GM21737 (cell line): ENCODE results near the gene TRAPPC12.
"Not testable (repeated sequence)": the region's sequence is repeated elsewhere in the genome, so short reads cannot be mapped to it uniquely, and the experiment has no call there.

Source experiments
- ATAC-seq: cut with Tn5 transposase; IDR thresholded peaks from one replicate; pipeline ENCODE4 v1.9.1; 2021; ENCODE audit warnings: mild to moderate bottlenecking, moderate library complexity; ENCODE audit not compliant: unreplicated experiment

TRAPPC12 gene

DNA sequence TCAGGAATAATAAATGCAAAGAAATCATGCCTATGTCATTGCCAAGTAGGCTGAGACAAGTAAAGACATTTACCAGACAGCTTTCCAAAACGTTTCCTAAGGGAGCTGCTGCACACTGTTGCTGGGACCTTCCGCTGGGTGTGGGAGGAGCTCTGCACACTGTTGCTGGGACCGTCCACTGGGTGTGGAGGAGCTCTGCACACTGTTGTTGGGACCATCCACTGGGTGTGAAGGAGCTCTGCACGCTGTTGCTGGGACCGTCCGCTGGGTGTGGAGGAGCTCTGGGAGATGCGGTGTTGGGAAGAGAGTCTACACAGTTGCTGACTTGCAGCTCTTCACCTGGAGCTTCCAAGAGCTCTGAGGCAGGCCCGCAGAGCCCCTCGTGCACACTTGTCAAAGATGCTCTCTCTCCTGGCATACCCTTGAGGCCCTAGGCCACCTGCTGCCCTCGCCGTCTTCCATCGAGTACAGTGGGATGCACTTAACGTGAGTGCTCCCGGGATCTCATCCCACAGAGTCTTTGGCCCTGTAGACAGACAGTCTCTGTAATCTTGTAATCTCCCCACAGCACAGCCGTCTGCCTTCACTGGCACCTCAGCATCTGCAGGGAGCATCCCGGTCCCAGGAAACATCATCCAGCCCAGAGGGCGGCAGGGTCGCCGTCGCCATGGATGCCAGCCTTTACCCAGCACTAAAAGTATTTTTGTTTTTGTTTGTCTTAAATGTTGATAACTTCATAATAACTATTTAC, 51.4 kb downstream of the TRAPPC12 start:
- no peak for ATAC-seq

DNA sequence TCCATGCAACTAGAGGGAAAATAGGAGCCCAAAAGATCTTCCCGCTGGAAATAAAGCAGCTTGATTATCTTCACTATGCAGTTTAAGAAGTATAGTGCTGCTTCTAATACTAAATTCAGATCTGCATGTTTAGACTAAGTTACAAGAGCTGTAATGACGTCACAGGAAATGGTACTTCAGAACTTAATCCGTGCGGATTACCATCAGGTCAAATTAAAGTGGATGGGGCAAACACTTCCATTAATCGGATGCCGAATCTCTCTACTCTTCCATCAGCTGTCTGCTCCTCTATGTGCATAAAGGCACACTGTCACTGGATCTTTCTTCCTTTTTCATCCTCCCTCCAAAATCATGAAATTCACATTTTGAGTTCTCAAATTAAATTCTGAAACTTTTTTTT, 52.6 kb downstream of the TRAPPC12 start:
- ATAC-seq = no peak

DNA sequence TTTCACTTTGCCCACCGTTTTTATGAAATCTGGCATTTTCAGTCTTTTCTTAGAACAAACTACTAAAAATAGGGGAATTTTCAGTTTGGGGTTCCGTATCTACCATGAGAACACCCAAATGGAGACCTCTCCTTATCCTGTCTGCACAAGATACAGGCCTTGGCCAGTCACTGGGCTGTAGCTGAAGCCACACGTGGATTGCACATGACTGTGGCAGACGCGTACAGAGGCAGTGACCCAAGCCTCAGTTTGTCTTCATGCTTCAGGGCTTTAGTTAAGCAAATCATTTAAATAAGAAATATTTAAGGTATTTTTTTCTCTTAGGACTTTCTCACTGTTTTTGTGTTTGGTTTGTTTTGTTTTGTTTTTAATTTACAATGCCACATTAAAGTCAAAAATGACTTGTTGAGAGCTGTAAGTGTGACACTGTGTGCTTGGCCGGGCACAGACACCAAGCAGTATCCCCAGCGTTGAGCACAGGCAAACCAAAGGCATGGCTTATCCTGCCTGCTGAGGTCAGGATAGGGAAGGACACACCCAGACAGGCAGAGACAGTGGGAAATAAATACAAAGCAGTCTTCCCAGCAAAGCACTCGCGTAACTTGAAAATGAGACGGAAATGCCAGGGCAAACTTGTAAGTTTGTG, 53.3 kb downstream of the TRAPPC12 start:
- ATAC-seq = no peak

DNA sequence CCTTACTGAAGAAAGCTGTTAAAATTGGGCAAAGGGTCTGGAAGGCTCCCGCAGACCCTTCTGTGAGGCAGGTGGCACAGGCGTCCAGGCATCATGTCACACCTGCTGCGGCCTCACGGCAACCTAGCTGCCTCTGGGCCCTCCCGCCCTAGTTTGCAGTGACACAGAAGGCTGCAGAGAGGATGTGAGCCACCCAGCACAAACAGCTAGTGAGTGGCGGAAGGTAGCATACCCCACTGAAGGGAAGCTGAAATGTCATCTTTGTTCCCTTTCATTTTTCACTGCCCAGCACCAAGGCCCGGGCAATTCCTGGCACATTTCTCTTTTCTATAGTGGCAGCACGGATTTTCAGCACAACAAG, 53.8 kb downstream of the TRAPPC12 start:
- ATAC-seq = no peak

DNA sequence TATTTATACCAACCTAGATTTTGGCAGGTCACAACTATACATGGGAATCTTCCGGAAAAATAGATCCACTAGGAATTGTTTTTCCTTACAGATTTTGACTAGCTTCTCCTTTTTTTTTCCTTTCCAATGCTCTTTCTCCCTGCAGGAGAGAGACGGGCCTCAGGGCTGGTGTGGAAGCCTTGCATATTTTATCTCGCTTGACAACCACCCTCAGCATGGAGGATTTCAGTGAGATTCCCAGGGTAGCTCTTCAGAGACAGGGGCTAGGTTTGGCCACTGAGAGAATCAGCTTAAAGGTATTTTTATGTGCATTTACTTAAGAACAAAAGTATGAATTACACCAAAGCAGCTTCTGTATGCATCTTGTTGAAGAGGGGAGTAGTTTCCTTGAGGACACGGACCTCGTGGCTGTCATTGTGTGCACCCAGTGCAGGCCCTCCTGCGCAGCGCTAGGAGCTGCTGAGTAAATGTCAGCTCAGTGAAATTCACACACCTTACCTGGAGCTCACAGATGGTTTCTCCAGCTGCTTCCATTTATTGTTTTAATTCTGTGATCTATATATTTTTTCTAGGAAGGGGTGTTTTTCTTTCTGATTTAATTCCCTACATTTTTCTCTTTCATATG, 54.4 kb downstream of the TRAPPC12 start:
- no peak for ATAC-seq

DNA sequence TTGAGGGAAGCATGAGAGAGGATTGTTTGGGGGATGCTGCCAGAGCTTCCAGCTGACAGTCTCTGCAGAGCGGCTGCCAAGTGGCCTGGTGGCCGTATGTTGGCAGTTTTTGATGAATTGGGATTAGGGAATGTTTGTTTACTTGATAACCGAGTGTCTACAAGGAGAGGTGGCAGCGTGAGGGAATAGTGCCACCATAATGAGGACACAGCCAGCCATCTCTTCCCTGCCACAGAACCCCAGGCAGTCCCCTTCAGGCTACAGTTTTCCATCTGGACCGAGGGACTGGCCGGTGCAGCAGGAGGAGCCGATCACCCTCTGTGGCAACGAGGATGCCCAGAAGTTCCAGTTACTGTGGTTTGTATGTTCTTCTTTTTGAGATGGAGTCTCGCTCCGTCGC, 55.2 kb downstream of the TRAPPC12 start:
- ATAC-seq = no peak

DNA sequence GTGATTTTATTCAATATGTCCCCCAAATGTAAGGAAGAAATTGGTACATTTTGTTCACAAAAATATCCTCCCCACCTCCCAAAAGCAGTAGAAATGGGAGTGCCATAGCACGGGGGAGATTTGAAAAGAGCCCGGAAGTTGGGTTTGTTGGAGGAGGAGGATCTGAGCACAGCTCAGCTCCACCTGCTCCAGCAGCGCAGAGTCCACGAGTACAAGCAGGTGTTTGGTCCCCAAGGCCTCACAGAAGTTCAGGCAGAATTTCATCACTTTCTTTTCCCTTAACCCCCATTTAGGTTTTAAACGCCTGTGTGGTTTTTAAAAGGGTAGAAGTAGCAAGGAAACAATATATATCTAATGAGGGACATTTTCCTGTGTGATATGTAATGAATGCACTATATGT, 56.0 kb downstream of the TRAPPC12 start:
- ATAC-seq = no peak

DNA sequence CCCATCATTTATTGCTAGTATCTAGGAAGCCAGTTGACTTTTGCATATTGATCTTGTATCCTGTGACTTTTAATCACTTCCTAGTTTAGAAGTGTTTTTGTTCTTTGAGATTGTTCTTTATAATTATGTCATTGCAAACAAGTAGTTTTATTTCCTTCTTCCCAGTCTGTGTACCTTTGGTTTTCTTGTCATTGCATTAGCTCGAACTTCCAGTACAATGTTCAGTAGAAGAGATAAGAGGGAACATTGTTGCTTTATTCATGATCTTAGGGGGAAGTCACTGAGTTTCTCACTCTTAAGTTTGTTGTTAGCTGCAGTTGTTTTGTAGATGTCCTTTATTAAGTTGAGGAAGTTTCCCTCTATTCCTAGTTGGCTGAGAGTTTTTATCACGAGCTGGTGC, 61.0 kb downstream of the TRAPPC12 start:
- no peak for ATAC-seq

DNA sequence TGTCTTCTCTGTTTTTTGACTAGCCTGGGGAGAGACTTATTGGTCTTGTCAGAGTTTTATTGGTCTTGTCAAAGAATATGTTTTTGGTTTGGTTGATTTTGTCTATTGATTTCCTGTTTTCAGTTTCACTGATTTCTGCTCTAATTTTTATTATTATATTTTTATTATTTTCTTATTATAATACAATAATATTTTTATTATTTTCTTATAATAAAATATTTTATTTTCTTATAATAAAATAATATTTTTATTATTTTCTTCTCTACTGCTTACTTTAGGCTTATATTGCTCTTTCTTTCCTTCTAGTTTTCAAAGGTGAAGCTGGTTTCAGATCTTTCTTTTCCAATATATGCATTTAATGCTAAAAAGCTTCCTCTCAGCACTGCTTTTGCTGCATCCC, 62.0 kb downstream of the TRAPPC12 start:
- no peak for ATAC-seq

DNA sequence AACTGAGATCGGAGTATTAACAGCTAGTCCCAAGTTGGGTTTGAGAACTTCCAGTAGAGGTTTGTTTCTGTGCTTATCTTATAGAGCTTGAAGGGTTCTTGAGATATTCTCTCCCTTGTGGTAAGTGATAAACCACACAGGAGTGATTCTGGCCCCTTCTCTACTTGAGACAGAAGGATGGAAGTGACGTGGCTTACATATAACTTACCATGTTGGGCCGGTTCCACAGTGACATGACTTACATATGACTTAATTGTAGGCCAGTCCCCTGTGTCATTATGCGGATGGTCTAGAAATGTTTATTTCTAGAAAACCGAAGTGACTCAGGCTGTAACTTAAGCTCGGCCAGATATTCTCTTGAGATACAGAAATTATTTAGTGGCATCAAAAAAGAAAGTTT, 62.7 kb downstream of the TRAPPC12 start:
- no peak for ATAC-seq

DNA sequence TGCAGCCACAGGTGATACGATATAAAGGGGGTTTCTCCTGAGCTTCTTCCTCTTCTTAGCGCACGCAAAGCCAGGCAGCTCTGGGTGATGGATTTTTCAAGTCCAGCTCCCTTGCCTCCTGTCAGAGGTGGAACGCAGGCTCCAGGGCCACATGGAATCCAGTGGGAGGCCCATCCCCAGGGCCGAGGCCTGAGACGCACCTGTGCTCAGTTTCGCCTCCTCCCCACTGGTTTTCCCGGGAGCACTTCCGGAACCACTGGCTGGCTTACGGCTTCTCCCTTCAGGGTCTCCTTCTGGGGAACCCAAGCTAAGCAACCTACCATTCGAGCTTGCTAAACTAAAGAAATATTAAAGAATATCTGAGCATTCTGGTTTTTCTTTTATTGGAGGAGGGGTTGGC, 63.6 kb downstream of the TRAPPC12 start:
- ATAC-seq = no peak

DNA sequence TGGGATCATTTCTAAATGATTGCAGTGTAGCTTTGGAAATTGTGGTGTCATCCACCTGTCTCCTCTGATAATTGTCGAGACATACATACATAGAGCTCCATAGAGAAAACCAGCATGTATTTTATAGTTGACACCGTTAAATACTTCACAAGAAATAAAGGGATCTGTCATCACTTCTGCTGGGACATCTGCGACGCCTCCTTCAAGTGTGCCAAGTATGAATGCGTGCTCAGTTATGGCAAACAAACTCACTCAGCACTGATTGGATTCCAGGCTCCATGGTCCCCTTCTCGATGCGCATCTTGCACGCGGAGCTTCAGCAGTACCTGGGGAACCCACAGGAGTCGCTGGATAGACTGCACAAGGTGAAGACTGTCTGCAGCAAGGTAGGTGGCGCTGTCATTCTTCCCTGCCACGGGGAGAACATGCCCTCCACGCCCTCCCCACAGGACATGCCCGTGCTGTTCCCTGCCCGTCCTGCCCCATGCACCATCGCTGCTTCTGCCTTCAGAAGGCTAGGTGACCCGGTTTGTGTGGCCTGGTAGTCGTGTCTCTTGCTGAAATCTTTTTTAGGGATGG, 64.1 kb downstream of the TRAPPC12 start:
- ATAC-seq = no peak

DNA sequence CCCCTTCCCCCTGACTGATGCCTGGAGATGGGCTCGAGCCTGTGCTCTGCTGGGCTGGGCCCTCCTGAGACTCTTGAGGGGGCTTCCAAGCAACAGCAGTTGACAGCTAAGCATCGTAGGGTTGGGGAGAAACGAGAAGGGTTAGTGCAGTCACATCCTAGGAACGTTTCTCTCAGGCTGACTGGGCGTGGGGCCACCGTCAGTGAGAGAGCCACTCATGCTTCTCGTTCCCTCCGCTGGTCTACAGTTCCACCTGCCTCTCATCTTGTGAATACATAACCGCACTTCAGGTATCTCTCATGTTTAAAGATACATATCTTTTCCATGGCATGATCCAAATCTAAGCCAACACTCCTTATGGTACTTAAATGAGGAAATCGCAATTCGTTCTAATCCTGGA, 66.4 kb downstream of the TRAPPC12 start:
- no peak for ATAC-seq

DNA sequence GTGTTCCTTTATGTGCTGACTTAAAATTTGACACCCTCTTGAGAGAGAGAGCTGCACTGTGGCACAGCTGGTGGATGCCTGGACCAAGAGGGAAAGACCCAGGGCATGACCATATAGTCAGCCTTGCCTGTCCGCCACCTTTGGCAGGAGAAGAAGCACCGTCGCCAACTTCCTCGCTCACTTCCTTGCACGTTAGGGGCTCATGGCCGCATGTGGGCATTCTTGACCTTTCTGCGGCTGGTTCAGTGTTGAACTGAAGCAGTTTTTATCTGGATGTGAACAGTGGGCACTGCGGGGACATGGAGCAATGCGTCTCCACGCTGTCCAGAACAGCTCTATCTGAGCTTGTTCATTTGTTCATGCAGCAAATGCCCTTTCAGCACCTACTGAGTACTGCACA, 66.9 kb downstream of the TRAPPC12 start:
- ATAC-seq = no peak

DNA sequence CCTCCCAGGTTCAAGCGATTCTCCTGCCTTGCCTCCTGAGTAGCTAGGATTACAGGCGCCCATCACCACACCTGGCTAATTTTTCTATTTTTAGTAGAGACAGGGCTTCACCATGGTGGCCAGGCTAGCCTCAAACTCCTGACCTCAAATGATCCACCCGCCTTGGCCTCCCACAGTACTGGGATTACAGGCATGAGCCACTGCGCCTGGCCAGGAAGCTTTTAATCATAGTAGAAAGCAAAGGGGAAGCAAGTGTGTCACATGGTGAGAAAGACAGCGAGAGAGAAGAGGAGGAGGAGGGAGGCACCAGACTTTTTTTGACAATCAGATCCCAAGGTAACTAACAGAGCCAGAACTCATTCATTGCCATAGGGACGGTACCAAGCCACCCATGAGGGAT, 67.7 kb downstream of the TRAPPC12 start:
- ATAC-seq = not testable (repeated sequence)

DNA sequence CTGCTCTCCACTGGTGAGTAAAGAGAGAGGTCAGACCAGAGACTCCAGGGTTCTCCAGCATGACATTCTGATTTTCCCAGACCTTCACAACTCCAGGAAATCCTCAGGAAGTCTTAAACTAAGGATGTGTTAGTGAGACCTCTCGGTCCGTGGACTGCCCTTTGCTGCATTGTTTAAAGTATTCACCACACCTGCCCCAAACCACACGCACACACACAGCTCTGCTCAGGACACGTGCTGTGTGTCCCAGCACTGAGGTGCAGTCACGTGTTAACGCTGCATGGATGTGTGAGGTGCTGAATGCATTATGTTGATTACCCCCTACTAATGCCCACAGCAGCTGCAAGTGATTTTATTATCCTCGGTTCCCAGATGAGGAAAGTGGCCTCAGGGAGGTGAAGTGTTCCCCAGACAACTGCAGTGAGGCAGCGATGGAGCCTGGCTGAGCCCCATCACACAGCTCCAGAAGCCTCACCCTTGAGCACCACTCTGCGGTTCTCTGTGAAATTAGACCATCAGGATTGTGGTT, 68.4 kb downstream of the TRAPPC12 start:
- no peak for ATAC-seq

DNA sequence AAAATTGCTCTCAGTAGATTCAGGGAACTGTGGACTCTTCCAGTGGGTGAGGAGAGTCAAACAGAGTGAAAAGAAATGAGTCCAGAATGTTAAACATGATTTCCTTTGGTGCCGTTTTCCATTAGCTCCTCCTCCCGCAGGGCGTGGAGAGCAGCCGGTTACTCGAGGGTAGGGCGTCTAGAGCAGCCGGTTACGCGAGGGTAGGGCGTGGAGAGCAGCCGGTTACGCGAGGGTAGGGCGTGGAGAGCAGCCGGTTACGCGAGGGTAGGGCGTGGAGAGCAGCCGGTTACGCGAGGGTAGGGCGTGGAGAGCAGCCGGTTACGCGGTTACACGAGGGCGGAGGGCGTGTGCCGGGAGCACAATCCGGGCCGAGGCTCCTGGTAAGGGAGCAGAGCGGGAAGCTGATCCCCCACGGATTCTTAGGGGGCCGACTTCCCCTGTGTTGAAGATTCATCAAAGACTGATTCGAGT, 69.0 kb downstream of the TRAPPC12 start:
- not testable (repeated sequence) for ATAC-seq

DNA sequence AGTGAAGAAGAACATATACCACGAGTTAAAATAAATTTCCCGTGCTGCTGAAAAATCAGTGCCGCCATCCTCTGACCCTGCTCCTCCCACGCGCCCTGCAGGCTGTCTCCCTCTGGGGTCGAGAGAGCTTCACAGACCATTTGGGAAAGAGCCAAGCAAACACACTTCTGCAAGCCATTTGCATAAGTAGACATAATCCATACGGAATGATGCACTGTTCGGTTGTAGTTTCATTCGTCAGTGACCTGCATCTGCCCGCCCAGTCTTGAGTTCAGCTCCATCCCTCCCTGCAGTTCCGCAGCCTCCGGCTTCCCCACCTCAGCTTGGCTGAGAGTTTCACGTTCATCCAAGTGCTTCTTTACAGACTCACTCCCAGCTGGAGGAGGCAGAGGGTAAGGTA, 69.6 kb downstream of the TRAPPC12 start:
- no peak for ATAC-seq

DNA sequence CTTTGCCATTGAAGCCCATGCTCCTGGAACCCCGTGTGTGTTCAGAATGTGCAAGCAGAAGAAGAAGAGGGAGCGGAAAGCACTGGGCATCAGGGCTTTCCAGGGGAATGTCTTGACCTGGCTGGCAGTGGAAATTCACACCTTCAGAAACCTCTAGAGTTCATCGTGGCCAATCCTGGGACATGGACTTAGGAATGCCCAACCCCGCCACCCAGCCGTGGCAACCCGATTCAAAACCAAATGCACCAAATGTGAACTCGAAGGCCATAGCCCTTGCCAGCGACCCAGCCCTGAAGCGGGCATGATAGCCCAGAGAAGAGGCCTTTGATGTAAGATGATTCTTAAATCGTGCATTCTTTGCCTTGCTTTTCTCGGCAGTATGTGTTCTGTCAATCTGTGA, 70.4 kb downstream of the TRAPPC12 start:
- ATAC-seq = no peak

DNA sequence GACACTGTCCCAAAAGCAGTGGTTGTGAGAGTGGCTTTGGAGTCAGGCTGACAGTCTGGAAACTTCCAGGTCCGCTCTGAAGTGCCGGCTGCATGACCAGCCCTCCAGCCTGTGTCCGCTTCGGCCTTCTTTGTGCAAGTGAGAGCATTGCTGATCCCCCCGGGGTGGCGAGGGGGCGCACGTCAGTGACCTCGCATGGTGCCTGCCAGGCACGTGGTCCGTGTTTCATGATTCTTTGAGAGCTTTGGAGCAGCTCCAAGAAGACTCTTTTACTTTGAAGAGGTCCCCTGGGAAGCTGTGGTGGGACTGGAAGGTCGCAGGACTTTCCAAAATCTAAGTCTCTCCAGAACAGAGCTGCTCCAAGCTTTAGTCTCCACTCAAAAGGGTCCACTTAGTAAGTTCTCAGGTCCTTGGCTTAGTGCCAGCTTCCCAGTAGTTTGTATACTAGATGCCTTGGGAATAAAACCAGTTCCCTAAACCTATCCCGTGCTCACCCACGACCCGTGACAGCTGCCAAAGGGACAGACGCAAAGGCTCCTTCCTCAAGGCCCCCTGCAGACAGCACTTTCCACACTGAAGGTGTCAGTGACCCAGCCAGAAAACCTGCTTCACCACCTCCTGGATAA, 71.0 kb downstream of the TRAPPC12 start:
- ATAC-seq = no peak

DNA sequence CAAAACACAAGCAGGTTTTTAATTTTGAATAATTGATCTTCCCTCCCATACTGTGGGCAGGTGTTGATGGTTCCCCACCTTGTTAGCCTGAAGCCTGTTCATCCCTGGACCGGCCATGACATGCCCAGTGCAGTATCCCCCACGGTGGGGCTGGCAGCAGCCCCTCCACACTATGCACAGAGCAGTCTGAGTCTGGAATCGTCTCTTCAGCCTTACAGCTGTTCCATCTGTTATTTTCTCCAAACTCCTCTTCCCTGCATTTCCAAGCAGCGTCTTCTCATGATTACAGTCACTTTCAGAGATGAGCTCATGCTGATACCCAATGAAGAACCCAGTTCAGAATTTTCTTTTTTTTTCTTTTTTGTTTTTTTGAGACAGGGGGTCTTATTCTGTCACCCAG, 71.7 kb downstream of the TRAPPC12 start:
- ATAC-seq = no peak
